Measurements from ENCODE around the gene FLNB. TPM values are rescaled to one million over a fixed set of nuclear protein-coding genes. Genes with fewer than 3 reads are reported as not detected.

The FLNB gene
- total and polyA plus RNA-seq, 2 of the 8 experiments (the other 6 are each of a cell fraction or from before 2014, with no cell fraction given), result 72.3 to 118 TPM

DNA sequence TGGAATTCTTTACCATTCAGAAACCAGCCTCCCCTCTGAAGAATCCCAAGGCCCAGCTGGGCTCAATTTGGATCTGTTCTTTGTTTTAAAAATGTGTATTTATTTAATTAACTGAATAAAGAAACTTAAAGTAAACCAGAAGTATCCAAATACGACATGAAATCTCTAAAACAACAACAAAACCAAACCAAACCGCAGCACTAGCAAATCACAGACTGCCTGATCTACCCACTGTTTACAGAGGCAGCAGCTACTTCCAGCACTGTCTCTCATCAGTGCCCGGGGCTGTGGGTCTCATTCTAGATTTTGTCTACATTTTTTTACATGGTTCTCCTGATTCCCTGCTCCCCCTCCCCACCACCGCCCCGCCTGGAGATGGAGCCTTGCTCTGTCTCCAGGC, 2.3 kb downstream of the FLNB start (continued):
- no peak for TF ChIP-seq E2F6 (IDR thresholded peaks at IDR 0.05)
